ENCODE results near the gene PLD1. TPM values are rescaled to one million over a fixed set of nuclear protein-coding genes. Genes with fewer than 3 reads are reported as not detected.
"Not testable (repeated sequence)": the region's sequence is repeated elsewhere in the genome, so short reads cannot be mapped to it uniquely, and the experiment has no call there.

The PLD1 gene
- total RNA-seq, 4 donors from 2014 or later, result 15.3 to 55.9 (median 45.4) TPM

DNA sequence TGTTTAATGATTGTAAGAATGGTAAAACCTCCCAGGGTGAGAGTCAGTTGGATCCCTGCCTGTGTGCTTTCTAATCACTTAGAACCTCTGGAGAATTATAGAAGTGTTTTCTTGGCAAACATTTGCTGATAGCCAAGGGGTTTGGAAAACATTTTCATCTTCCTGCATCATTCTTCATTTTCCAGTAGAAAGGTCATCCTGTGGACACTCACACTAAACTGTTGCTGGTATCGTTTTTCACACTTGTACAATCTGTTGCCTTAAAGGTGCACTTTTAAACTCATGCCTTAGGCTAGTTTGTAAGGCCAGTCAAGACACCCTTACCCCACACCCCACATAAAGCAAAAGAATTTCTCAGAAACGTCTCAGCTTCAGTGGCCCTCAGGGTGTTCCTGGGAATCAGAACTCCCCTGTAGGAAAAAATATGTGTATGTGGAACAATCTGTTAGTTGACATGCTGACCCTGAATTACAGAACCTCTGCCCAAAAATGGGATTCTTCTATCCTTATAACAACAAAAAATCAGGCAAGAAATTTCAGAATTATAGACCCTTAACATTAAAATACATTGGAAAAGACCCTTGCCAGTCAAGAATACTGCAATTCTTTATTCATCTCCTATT lies 5.8 kb upstream of the PLD1 start:
- Histone ChIP-seq H3K9me3 (no peaks in the 10 kb centered on the region), H3K4me3 (no peak overlapping the region), H3K36me3 (no peaks in the 10 kb centered on the region), H3K27me3 (no peaks in the 10 kb centered on the region), H3K4me1 (peaks cover 0 to 20% (median 0%) of the 10 kb centered on the region in 4 donors), H3K27ac (peak overlapping the region in 1 of 4 donors; percentile 35)
- no peak for DNase-seq (ENCODE audit: low spot score in 2 of 2)
- TF ChIP-seq POLR2A (IDR thresholded peaks at IDR 0.05), result no peak
- TF ChIP-seq EP300 (IDR thresholded peaks at IDR 0.05), result peak in 1 of 2 donors; percentile 16
- WGBS, 2 donors, result 30 to 35% methylated on average over 2 of the region's 2 CpGs

DNA sequence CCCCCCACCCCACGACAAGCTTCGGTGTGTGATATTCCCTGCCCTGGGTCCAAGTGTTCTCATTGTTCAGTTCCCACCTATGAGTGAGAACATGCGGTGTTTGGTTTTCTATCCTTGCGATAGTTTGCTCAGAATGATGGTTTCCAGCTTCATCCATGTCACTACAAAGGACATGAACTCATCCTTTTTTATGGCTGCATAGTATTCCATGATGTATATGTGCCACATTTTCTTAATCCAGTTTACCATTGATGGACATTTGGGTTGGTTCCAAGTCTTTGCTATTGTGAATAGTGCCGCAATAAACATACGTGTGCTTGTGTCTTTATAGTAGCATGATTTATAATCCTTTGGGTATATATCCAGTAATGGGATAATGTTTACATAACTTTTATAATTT lies 4.4 kb upstream of the PLD1 start:
- not testable (repeated sequence) for DNase-seq (ENCODE audit: low spot score in 2 of 2); H3K9me3 ChIP-seq; H3K27ac ChIP-seq; H3K27me3 ChIP-seq; H3K4me3 ChIP-seq; H3K36me3 ChIP-seq
- peaks cover 0 to 27% (median 3%) of the 10 kb centered on the region in 4 donors for H3K4me1 ChIP-seq
- WGBS, 2 donors, result 93 to 98% methylated on average over 6 of the region's 6 CpGs

- peak overlapping the region in 2 of 4 donors; percentile 30 to 61 for H3K27ac ChIP-seq
- H3K27me3 ChIP-seq, result no peaks in the 10 kb centered on the region
- WGBS, 2 donors, result 54 to 56% methylated on average over 4 of the region's 4 CpGs
- H3K4me3 ChIP-seq, result no peak overlapping the region
- H3K4me1 ChIP-seq, result peaks cover 0 to 33% (median 3%) of the 10 kb centered on the region in 4 donors
- TF ChIP-seq EP300 (IDR thresholded peaks at IDR 0.05) (peak; percentile 64 to 85), CTCF (IDR thresholded peaks at IDR 0.05) (no peak)
- peak in 1 of 2 donors; percentile 70 for DNase-seq (ENCODE audit: low spot score in 2 of 2)
- no peaks in the 10 kb centered on the region for H3K36me3 ChIP-seq
- no peaks in the 10 kb centered on the region for H3K9me3 ChIP-seq
These were observed 3.7 kb upstream of the PLD1 start for GRCh38 chr3:171813897-171814460.

DNA sequence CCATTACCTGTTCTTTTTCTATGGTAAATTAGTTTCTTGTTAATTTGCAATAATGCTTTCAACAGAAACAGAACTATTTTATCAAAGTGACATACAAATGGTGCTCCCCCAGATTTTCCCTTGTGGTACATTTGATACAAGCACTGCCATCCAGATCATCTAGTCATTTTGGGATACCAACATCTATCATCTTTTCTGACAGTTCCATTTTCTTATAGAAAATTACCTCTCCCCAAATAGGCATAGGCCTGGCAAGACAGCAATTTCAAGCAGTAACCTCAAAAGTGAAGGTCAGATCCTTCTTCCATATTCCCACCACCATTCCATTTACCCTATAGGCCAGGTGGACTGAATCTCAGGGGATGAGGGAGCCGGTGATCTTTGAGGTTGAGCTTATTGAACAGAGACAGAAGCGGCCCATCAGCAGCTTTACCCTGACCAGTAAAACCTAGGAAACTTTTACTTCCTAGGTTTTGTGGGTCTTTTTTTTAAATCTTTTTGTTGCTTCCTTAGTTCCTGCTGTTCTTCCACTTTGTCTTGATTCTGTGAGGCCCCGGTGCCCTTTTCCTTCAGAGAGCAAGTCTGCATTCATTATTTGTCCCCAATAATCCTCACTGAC lies 3.1 kb upstream of the PLD1 start:
- H3K36me3 ChIP-seq, result no peaks in the 10 kb centered on the region
- no peaks in the 10 kb centered on the region for H3K9me3 ChIP-seq
- peaks cover 0 to 35% (median 3%) of the 10 kb centered on the region in 4 donors for H3K4me1 ChIP-seq
- no peak for DNase-seq (ENCODE audit: low spot score in 2 of 2)
- H3K4me3 ChIP-seq, result no peak overlapping the region
- no peaks in the 10 kb centered on the region for H3K27me3 ChIP-seq
- 90 to 97% methylated on average over 3 of the region's 3 CpGs for WGBS, 2 donors
- H3K27ac ChIP-seq, result peak overlapping the region in 2 of 4 donors; percentile 30 to 61
- TF ChIP-seq CTCF (IDR thresholded peaks at IDR 0.05), result no peak
- TF ChIP-seq POLR2A (IDR thresholded peaks at IDR 0.05), result no peak
- TF ChIP-seq EP300 (IDR thresholded peaks at IDR 0.05), result no peak

GRCh38 chr3:171812811-171813210 lies 2.5 kb upstream of the PLD1 start:
- 94 to 96% methylated on average over 2 of the region's 2 CpGs for WGBS, 2 donors
- Histone ChIP-seq H3K27ac (no peak overlapping the region), H3K9me3 (no peaks in the 10 kb centered on the region), H3K27me3 (no peaks in the 10 kb centered on the region), H3K4me1 (peaks cover 0 to 35% (median 3%) of the 10 kb centered on the region in 4 donors), H3K4me3 (no peak overlapping the region), H3K36me3 (no peaks in the 10 kb centered on the region)
- no peak for DNase-seq (ENCODE audit: low spot score in 2 of 2)
- TF ChIP-seq EP300 (IDR thresholded peaks at IDR 0.05) (no peak), CTCF (IDR thresholded peaks at IDR 0.05) (no peak), POLR2A (IDR thresholded peaks at IDR 0.05) (no peak)

DNA sequence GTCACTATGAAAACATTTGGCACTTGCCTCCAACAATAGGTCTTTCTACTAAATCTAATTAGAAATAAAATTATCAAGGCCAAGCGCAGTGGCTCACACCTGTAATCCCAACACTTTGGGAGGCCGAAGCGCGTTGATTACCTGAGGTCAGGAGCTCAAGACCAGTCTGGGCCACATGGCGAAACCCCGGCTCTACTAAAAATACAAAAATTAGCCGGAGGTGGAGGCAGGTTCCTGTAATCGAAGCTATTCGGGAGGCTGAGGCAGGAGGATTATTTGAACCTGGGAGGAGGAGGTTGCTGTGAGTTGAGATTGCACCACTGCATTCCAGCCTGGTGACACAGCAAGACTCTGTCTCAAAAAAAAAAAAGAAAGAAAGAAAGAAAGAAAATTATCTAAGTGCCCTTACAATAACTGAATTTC lies 1.6 kb upstream of the PLD1 start:
- H3K27ac ChIP-seq, result peak overlapping the region in 3 of 4 donors; percentile 41 to 91 (median 91)

More for the DNA sequence above, 1.6 kb upstream of the PLD1 start:
- H3K9me3 ChIP-seq, result no peaks in the 10 kb centered on the region
- peaks cover 0 to 34% (median 3%) of the 10 kb centered on the region in 4 donors for H3K4me1 ChIP-seq
- H3K36me3 ChIP-seq, result no peaks in the 10 kb centered on the region
- H3K27me3 ChIP-seq, result no peaks in the 10 kb centered on the region
- 92 to 95% methylated on average over 9 of the region's 9 CpGs for WGBS, 2 donors
- no peak overlapping the region for H3K4me3 ChIP-seq
- TF ChIP-seq POLR2A (IDR thresholded peaks at IDR 0.05) (no peak), CTCF (IDR thresholded peaks at IDR 0.05) (no peak), EP300 (IDR thresholded peaks at IDR 0.05) (no peak)
- DNase-seq (ENCODE audit: low spot score in 2 of 2), result no peak

Data from tibial nerve (tissue), 4 donors.